ENCODE measurements around the gene HSPB2. TPM values are rescaled to one million over a fixed set of nuclear protein-coding genes. Genes with fewer than 3 reads are reported as not detected.

HSPB2 gene
- total RNA-seq, 1 donor from 2014 or later = 36.5 TPM

GRCh38 chr11:111936040-111936540 lies 23.6 kb downstream of the HSPB2 start:
- peak overlapping the region; percentile 79 for H3K4me3 ChIP-seq
- H3K9me3 ChIP-seq (replicated peaks) = no peaks in the 10 kb centered on the region
- H3K27me3 ChIP-seq (ENCODE audit: low read depth) = no peaks in the 10 kb centered on the region
- no peaks in the 10 kb centered on the region for H3K36me3 ChIP-seq
- no peak for TF ChIP-seq CTCF (IDR thresholded peaks at IDR 0.05; ENCODE audit: borderline replicate concordance)
- H3K4me1 ChIP-seq = peaks cover 67% of the 10 kb centered on the region
- peak overlapping the region; percentile 86 for H3K27ac ChIP-seq (replicated peaks)
- intact Hi-C loops (cut with micrococcal nuclease) = no loop called here
- DNase-seq = no peak

- H3K9me3 ChIP-seq (replicated peaks) = no peaks in the 10 kb centered on the region
- H3K36me3 ChIP-seq = no peaks in the 10 kb centered on the region
- peak overlapping the region; percentile 79 for H3K4me3 ChIP-seq
- TF ChIP-seq CTCF (IDR thresholded peaks at IDR 0.05; ENCODE audit: borderline replicate concordance) = no peak
- intact Hi-C loops (cut with micrococcal nuclease) = no loop called here
- no peak for DNase-seq
- H3K4me1 ChIP-seq = peaks cover 71% of the 10 kb centered on the region
- no peaks in the 10 kb centered on the region for H3K27me3 ChIP-seq (ENCODE audit: low read depth)
- H3K27ac ChIP-seq (replicated peaks) = peak overlapping the region; percentile 86
Measured at GRCh38 chr11:111937461-111937769, 24.9 kb downstream of the HSPB2 start.

- no peak for DNase-seq
- intact Hi-C loops (cut with micrococcal nuclease) = no loop called here
- no peak for TF ChIP-seq CTCF (IDR thresholded peaks at IDR 0.05; ENCODE audit: borderline replicate concordance)
- H3K36me3 ChIP-seq = no peaks in the 10 kb centered on the region
- H3K9me3 ChIP-seq (replicated peaks) = no peaks in the 10 kb centered on the region
- H3K27ac ChIP-seq (replicated peaks) = peak overlapping the region; percentile 86
- no peaks in the 10 kb centered on the region for H3K27me3 ChIP-seq (ENCODE audit: low read depth)
- peak overlapping the region; percentile 79 for H3K4me3 ChIP-seq
- H3K4me1 ChIP-seq = peaks cover 75% of the 10 kb centered on the region
Measured at GRCh38 chr11:111937844-111938243, 25.3 kb downstream of the HSPB2 start.

GRCh38 chr11:111938687-111939160 lies 26.2 kb downstream of the HSPB2 start:
- intact Hi-C loops (cut with micrococcal nuclease) = no loop called here
- Histone ChIP-seq H3K27me3 (ENCODE audit: low read depth) (no peaks in the 10 kb centered on the region), H3K36me3 (no peaks in the 10 kb centered on the region), H3K9me3 (replicated peaks) (no peaks in the 10 kb centered on the region), H3K27ac (replicated peaks) (peak overlapping the region; percentile 86), H3K4me3 (peak overlapping the region; percentile 79), H3K4me1 (peaks cover 77% of the 10 kb centered on the region)
- TF ChIP-seq CTCF (IDR thresholded peaks at IDR 0.05; ENCODE audit: borderline replicate concordance) = no peak
- DNase-seq = no peak

- Histone ChIP-seq H3K4me1 (peaks cover 85% of the 10 kb centered on the region), H3K4me3 (no peak overlapping the region), H3K27ac (replicated peaks) (peak overlapping the region; percentile 86), H3K9me3 (replicated peaks) (no peaks in the 10 kb centered on the region), H3K27me3 (ENCODE audit: low read depth) (no peaks in the 10 kb centered on the region), H3K36me3 (no peaks in the 10 kb centered on the region)
- no peak for TF ChIP-seq CTCF (IDR thresholded peaks at IDR 0.05; ENCODE audit: borderline replicate concordance)
- no peak for DNase-seq
- intact Hi-C loops (cut with micrococcal nuclease) = no loop called here
Measured at GRCh38 chr11:111939836-111940604, 27.5 kb downstream of the HSPB2 start.

All from left ventricle myocardium inferior (tissue), 1 donor.